SH-SY5Y (cell line): ENCODE measurements around the gene SPI1.

Experiments
- GATA2 ChIP-seq: IDR thresholded peaks from 2 replicates; pipeline ENCODE4 v1.6.1; 2011; ENCODE audit warnings: mild to moderate bottlenecking, low read depth, low read length
- GATA3 ChIP-seq: IDR thresholded peaks from 2 replicates; pipeline ENCODE4 v1.6.1; 2011; ENCODE audit warnings: low read depth, mild to moderate bottlenecking, low read length, moderate library complexity

- TF ChIP-seq GATA3 = no peak
- TF ChIP-seq GATA2 = no peak
Measured at GRCh38 chr11:47359162-47359561, 19.2 kb downstream of the SPI1 start.
